Bronchial epithelial cell (primary cell): ENCODE results near the gene ANGEL1. TPM values are rescaled to one million over a fixed set of nuclear protein-coding genes. Genes with fewer than 3 reads are reported as not detected.
A peak's percentile ranks its signal among the peaks of the same experiment; 100 is the strongest.

Experiments
- DNase-seq: peaks from one replicate; pipeline ENCODE4 v3.0.0-alpha.2; 2010; ENCODE audit warnings: low read depth
- FAIRE-seq: peaks from 2 replicates; lab custom pipeline; 2011; peaks lifted over from hg19 to GRCh38; lab: Jason Lieb, UNC
- H3K27me3 ChIP-seq: 2 replicates; pipeline ENCODE4 v1.5.1; 2011; ENCODE audit warnings: low read length; ENCODE audit not compliant: control insufficient read depth, insufficient read depth
- H3K36me3 ChIP-seq: 2 replicates; pipeline ENCODE4 v1.5.1; 2011; ENCODE audit warnings: low read length; ENCODE audit not compliant: control insufficient read depth, insufficient read depth
- H3K4me3 ChIP-seq: 2 replicates; pipeline ENCODE4 v1.5.1; 2011; ENCODE audit warnings: mild to moderate bottlenecking, low read depth, low read length, control low read depth
- total RNA-seq: library from RNA; depleted of rRNA; stranded (reverse); fragments of >200 nt; gene quantifications from 2 replicates; pipeline ENCODE4 v1.2.1, GENCODE V29; 2014
- TF ChIP-seq, protein P1 (sequence below): IDR thresholded peaks from 2 replicates; pipeline ENCODE4 v1.5.1; 2011; ENCODE audit warnings: mild to moderate bottlenecking, moderate library complexity, low read length, control low read depth, inconsistent platforms; ENCODE audit not compliant: insufficient read depth, severe bottlenecking

Gene ANGEL1
- total RNA-seq, 1 donor from 2014 or later, result 6.1 TPM

DNA sequence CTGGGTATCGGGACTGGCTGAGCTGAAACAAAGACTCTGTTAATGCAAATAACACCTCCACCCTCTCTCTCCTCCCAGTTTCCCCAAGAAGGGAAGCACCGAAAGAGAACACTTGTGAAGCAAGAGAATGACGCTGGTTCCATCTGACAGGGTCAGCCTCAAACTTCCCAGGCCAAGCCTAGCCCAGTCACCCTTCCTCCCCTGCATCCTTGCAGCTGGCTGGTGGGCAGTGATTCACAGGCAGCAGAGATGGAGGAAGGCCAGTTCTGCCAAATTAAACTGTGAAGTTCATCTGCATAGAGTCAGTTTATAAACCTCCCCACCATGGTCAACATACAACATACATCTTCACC is 16.3 kb upstream of the ANGEL1 start:
- no peak for FAIRE-seq

DNA sequence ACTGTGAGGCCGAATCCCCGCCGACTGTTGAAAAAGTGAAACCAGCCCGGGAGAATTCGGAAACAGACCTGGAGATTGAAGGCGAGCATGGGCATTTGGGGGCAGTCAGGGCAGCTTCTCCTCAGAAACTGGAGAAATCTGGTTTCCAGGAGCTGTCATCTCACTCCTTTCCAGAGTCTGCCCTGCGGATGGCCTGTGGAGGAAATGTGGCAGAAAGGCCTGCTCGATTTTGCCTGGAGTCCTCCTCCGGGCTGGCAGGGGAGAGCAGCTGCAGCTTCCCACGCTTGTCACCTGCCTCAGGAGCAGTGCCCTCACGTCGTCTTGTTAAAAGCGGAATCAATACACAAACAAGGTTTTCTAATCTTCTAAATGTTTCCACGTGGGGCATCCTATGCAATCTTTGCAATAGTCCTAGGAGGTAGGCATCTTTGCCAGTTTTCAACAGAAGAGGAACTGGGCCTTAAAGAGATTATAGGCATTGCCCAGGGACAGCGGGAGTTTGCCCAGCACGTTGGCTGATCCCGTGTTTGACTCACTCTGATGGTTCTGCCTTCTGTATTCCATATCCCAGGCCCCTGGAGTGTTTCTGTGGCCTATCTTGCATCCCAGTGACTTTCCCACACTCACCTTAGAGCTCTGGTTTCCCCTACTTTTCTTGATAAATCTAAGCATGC is 15.8 kb upstream of the ANGEL1 start:
- H3K4me3 ChIP-seq, result no peak overlapping the region
- DNase-seq (no peak), FAIRE-seq (no peak)
- TF ChIP-seq, protein P1, sequence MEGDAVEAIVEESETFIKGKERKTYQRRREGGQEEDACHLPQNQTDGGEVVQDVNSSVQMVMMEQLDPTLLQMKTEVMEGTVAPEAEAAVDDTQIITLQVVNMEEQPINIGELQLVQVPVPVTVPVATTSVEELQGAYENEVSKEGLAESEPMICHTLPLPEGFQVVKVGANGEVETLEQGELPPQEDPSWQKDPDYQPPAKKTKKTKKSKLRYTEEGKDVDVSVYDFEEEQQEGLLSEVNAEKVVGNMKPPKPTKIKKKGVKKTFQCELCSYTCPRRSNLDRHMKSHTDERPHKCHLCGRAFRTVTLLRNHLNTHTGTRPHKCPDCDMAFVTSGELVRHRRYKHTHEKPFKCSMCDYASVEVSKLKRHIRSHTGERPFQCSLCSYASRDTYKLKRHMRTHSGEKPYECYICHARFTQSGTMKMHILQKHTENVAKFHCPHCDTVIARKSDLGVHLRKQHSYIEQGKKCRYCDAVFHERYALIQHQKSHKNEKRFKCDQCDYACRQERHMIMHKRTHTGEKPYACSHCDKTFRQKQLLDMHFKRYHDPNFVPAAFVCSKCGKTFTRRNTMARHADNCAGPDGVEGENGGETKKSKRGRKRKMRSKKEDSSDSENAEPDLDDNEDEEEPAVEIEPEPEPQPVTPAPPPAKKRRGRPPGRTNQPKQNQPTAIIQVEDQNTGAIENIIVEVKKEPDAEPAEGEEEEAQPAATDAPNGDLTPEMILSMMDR, result no peak
- H3K36me3 ChIP-seq, result no peaks in the 10 kb centered on the region
- H3K27me3 ChIP-seq, result peaks cover 3% of the 10 kb centered on the region

More for the DNA sequence above, 16.3 kb upstream of the ANGEL1 start:
- TF ChIP-seq, protein P1, result no peak
- Histone ChIP-seq H3K4me3 (no peak overlapping the region), H3K36me3 (no peaks in the 10 kb centered on the region), H3K27me3 (peaks cover 3% of the 10 kb centered on the region)
- DNase-seq, result no peak

DNA sequence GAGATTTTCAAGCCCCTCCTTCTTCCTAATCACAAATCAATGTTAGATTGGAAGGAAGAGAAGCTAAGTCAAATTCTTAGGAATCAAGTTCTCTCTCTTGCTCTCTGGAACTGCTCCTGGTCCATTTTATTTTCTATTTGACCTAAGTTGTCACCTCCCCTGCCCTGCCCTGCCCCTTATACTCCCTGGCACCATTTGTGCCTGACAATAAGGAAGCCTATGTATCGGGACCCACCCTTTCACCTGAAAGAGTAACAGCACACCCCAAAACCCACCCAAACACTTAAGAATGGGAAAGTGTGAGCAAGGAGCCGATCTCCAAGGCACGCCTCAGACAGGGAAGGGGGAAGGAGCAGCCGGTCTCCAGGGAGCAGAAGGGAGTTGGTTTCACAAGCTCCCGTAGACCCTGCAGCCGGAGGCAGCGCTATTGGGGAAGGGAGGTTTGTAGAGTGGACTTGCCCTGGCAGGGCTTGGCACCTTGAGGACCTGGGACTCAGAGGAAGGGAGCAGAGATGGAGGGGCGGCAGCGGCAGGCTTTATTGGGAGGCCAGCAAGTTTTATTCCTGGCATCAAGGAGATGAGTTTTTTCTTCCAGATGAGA is 15.1 kb upstream of the ANGEL1 start:
- TF ChIP-seq, protein P1, result no peak
- Histone ChIP-seq H3K4me3 (no peak overlapping the region), H3K27me3 (peaks cover 3% of the 10 kb centered on the region), H3K36me3 (no peaks in the 10 kb centered on the region)
- FAIRE-seq (no peak), DNase-seq (no peak)

DNA sequence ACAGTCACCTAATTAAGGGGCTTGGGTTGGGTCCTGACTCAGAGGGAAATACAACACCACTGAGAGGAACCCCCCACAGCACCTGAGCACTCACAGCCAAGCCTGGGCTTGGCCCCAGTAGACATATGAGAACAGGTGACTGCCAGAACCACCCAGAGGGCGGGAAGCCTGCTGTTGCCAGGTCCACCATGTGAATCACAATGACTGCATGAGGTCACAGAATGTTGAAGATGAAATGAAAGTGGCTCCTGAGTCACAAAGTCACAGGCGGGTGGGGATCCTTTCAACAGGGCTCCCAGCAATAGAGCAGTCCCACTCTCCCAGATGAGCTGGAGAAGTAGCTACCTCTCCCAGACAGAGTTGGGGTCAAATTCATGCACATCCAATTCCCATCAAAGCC is 13.4 kb upstream of the ANGEL1 start, which contains the start of gene LRRC74A:
Gene LRRC74A (plus strand): TSS at position 287 of the 400 bp plus-strand sequence. CDS start 290 bp downstream, outside the sequence.
- Histone ChIP-seq H3K36me3 (no peaks in the 10 kb centered on the region), H3K27me3 (peaks cover 3% of the 10 kb centered on the region), H3K4me3 (no peak within 1 kb of the TSS)
- DNase-seq, result peak; percentile 39
- TF ChIP-seq, protein P1, result no peak
- FAIRE-seq, result no peak

DNA sequence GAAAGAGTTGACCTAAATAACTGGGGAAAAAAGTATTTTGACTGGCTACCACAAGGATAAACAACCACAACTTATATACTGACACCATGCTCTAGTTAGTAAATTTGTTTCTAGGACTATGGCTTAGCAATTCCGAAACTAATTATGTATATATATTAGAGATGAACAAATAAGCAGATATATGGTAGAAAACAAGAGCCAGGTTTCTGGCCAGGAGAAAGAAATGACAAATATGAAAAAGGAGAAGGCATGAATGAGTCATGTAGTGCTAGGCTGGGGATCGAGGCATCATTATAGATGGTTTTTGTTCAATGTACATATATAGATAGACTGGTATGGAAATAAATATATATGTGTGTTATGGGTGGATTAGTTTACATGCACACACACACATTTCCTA is 8.0 kb upstream of the ANGEL1 start:
- TF ChIP-seq, protein P1, result no peak
- no peak for FAIRE-seq
- no peak for DNase-seq
- no peak overlapping the region for H3K4me3 ChIP-seq
- no peaks in the 10 kb centered on the region for H3K27me3 ChIP-seq
- no peaks in the 10 kb centered on the region for H3K36me3 ChIP-seq
